Measurements from ENCODE around the gene MSL3B.

The MSL3B gene

GRCh38 chr2:233833345-233833744, 34.8 kb downstream of the MSL3B start:
- no peak for DNase-seq (ENCODE audit: low read depth, low spot score)

GRCh38 chr2:233832869-233833311, 35.3 kb downstream of the MSL3B start:
- DNase-seq (ENCODE audit: low read depth, low spot score) = no peak

GRCh38 chr2:233832414-233832813, 35.8 kb downstream of the MSL3B start:
- no peak for DNase-seq (ENCODE audit: low read depth, low spot score)

- DNase-seq (ENCODE audit: low read depth, low spot score) = no peak
These were observed 36.3 kb downstream of the MSL3B start for GRCh38 chr2:233831861-233832260.

GRCh38 chr2:233831011-233831721, 37.0 kb downstream of the MSL3B start:
- no peak for DNase-seq (ENCODE audit: low read depth, low spot score)

GRCh38 chr2:233830111-233830802, 37.9 kb downstream of the MSL3B start:
- DNase-seq (ENCODE audit: low read depth, low spot score) = no peak

GRCh38 chr2:233829193-233830110, 38.7 kb downstream of the MSL3B start:
- DNase-seq (ENCODE audit: low read depth, low spot score) = no peak

- DNase-seq (ENCODE audit: low read depth, low spot score) = no peak
These were observed 39.5 kb downstream of the MSL3B start for GRCh38 chr2:233828546-233829192.

GRCh38 chr2:233824373-233824772, 43.8 kb downstream of the MSL3B start:
- DNase-seq (ENCODE audit: low read depth, low spot score) = no peak

GRCh38 chr2:233823731-233824121, 44.5 kb downstream of the MSL3B start:
- no peak for DNase-seq (ENCODE audit: low read depth, low spot score)

- no peak for DNase-seq (ENCODE audit: low read depth, low spot score)
These were observed 45.1 kb downstream of the MSL3B start for GRCh38 chr2:233822781-233823730.

- DNase-seq (ENCODE audit: low read depth, low spot score) = no peak
These were observed 46.0 kb downstream of the MSL3B start for GRCh38 chr2:233822101-233822771.

- DNase-seq (ENCODE audit: low read depth, low spot score) = no peak
These were observed 46.5 kb downstream of the MSL3B start for GRCh38 chr2:233821709-233822100.

GRCh38 chr2:233821196-233821595, 47.0 kb downstream of the MSL3B start:
- no peak for DNase-seq (ENCODE audit: low read depth, low spot score)

GRCh38 chr2:233820774-233821105, 47.4 kb downstream of the MSL3B start:
- DNase-seq (ENCODE audit: low read depth, low spot score) = no peak

- no peak for DNase-seq (ENCODE audit: low read depth, low spot score)
These were observed 48.1 kb downstream of the MSL3B start for GRCh38 chr2:233819884-233820773.

- DNase-seq (ENCODE audit: low read depth, low spot score) = no peak
These were observed 49.3 kb downstream of the MSL3B start for GRCh38 chr2:233818639-233819621.

All from brain pericyte (primary cell).